RWPE2 (cell line): ENCODE measurements around the gene PRR23E.
A peak's percentile ranks its signal among the peaks of the same experiment; 100 is the strongest.

ENCODE experiments used
- ATAC-seq: fragments of 200-7000 bp; cut with Tn5 transposase; 3 replicates; pipeline ENCODE4 v1.9.1; 2021; ENCODE audit warnings: low read depth
- DNase-seq: peaks from one replicate; pipeline ENCODE4 v3.0.0-alpha.2; 2020; ENCODE audit warnings: low spot score
- H3K27ac ChIP-seq: fragments of 450-650 bp; 2 replicates; pipeline ENCODE4 v1.5.1; 2017; ENCODE audit warnings: mild to moderate bottlenecking; ENCODE audit not compliant: poor library complexity, severe bottlenecking
- H3K27me3 ChIP-seq: fragments of 250-450 bp; sonication (Bioruptor Pico); 2 replicates; pipeline ENCODE4 v1.5.1; 2021; ENCODE audit warnings: mild to moderate bottlenecking, moderate library complexity; ENCODE audit not compliant: insufficient read depth, poor library complexity, severe bottlenecking
- H3K36me3 ChIP-seq: fragments of 250-450 bp; sonication (Bioruptor Pico); 2 replicates; pipeline ENCODE4 v1.5.1; 2020; ENCODE audit warnings: low read depth, mild to moderate bottlenecking, moderate library complexity
- H3K4me1 ChIP-seq: fragments of 250-450 bp; sonication (Bioruptor Pico); 2 replicates; pipeline ENCODE4 v1.5.1; 2021; ENCODE audit warnings: mild to moderate bottlenecking, moderate library complexity; ENCODE audit not compliant: insufficient read depth, poor library complexity, severe bottlenecking
- H3K4me3 ChIP-seq: fragments of 250-450 bp; sonication (Bioruptor Pico); 2 replicates; pipeline ENCODE4 v1.5.1; 2021; ENCODE audit warnings: mild to moderate bottlenecking, moderate library complexity; ENCODE audit not compliant: severe bottlenecking
- H3K9me3 ChIP-seq: fragments of 250-450 bp; sonication (Bioruptor Pico); 2 replicates; pipeline ENCODE4 v1.5.1; 2021; ENCODE audit warnings: mild to moderate bottlenecking, moderate library complexity; ENCODE audit not compliant: severe bottlenecking
- TF ChIP-seq, protein P1 (sequence below): fragments of 450-650 bp; IDR thresholded peaks from one replicate; pipeline ENCODE4 v1.5.1; 2017; ENCODE audit warnings: mild to moderate bottlenecking, moderate library complexity; ENCODE audit not compliant: poor library complexity, severe bottlenecking

PRR23E gene

DNA sequence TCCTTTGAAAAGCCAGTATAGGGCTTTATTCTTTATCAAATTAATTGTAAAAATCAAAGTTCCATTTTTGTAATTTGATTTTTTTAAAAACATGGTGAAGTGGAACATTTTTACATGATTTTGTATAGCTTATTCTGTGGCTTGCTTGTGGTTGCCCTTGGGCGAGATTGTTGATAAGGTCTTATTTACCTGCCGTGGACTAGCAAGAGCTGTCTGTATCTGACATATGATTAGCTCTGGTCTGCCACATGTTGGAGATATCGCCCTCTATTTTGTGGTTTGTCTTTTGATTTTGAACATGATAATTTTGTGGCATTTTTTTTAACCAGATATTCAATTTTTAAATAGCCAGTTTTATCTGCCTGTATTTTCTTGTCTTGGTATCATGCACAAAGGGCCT is 844 bp downstream of the PRR23E start:
- Histone ChIP-seq H3K27me3 (no peaks in the 10 kb centered on the region), H3K36me3 (no peaks in the 10 kb centered on the region), H3K27ac (no peak overlapping the region), H3K4me1 (no peaks in the 10 kb centered on the region), H3K4me3 (no peak overlapping the region), H3K9me3 (no peaks in the 10 kb centered on the region)
- DNase-seq (no peak), ATAC-seq (no peak)
- TF ChIP-seq, protein P1, sequence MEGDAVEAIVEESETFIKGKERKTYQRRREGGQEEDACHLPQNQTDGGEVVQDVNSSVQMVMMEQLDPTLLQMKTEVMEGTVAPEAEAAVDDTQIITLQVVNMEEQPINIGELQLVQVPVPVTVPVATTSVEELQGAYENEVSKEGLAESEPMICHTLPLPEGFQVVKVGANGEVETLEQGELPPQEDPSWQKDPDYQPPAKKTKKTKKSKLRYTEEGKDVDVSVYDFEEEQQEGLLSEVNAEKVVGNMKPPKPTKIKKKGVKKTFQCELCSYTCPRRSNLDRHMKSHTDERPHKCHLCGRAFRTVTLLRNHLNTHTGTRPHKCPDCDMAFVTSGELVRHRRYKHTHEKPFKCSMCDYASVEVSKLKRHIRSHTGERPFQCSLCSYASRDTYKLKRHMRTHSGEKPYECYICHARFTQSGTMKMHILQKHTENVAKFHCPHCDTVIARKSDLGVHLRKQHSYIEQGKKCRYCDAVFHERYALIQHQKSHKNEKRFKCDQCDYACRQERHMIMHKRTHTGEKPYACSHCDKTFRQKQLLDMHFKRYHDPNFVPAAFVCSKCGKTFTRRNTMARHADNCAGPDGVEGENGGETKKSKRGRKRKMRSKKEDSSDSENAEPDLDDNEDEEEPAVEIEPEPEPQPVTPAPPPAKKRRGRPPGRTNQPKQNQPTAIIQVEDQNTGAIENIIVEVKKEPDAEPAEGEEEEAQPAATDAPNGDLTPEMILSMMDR, result no peak

GRCh38 chr3:127194601-127195187 is 1.8 kb downstream of the PRR23E start:
- H3K9me3 ChIP-seq, result no peaks in the 10 kb centered on the region
- H3K4me3 ChIP-seq, result no peak overlapping the region
- DNase-seq (no peak), ATAC-seq (no peak)
- TF ChIP-seq, protein P1, result no peak
- H3K36me3 ChIP-seq, result no peaks in the 10 kb centered on the region
- no peaks in the 10 kb centered on the region for H3K27me3 ChIP-seq
- no peak overlapping the region for H3K27ac ChIP-seq
- H3K4me1 ChIP-seq, result no peaks in the 10 kb centered on the region

- Histone ChIP-seq H3K4me1 (no peaks in the 10 kb centered on the region), H3K4me3 (no peak overlapping the region), H3K27ac (no peak overlapping the region), H3K9me3 (no peaks in the 10 kb centered on the region), H3K27me3 (no peaks in the 10 kb centered on the region), H3K36me3 (no peaks in the 10 kb centered on the region)
- no peak for ATAC-seq
- TF ChIP-seq, protein P1, result no peak
- no peak for DNase-seq
Observed at GRCh38 chr3:127195417-127195816, 2.5 kb downstream of the PRR23E start.

DNA sequence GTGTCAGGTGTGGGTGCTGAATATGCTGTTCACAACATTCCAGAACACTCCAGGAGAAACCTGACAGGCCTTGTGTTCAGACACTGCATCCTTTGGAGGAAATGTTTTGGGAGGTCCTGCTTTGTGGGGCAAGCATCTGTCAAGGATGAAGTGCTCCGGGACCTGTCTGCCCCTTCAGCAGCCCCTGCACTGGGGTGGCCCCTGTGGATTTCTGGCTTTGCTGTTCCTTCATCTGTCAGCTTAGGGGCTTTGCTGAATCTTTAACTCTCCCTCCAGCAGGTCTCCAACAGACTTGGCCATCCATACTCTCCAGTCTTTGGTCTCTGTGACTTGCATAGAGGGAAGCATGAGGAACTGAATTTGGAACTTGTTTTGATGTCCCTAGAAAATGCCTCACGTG is 3.1 kb downstream of the PRR23E start:
- no peak for ATAC-seq
- no peaks in the 10 kb centered on the region for H3K9me3 ChIP-seq
- TF ChIP-seq, protein P1, result no peak
- H3K4me3 ChIP-seq, result no peak overlapping the region
- no peak for DNase-seq
- no peaks in the 10 kb centered on the region for H3K27me3 ChIP-seq
- no peak overlapping the region for H3K27ac ChIP-seq
- H3K36me3 ChIP-seq, result no peaks in the 10 kb centered on the region
- H3K4me1 ChIP-seq, result no peaks in the 10 kb centered on the region

DNA sequence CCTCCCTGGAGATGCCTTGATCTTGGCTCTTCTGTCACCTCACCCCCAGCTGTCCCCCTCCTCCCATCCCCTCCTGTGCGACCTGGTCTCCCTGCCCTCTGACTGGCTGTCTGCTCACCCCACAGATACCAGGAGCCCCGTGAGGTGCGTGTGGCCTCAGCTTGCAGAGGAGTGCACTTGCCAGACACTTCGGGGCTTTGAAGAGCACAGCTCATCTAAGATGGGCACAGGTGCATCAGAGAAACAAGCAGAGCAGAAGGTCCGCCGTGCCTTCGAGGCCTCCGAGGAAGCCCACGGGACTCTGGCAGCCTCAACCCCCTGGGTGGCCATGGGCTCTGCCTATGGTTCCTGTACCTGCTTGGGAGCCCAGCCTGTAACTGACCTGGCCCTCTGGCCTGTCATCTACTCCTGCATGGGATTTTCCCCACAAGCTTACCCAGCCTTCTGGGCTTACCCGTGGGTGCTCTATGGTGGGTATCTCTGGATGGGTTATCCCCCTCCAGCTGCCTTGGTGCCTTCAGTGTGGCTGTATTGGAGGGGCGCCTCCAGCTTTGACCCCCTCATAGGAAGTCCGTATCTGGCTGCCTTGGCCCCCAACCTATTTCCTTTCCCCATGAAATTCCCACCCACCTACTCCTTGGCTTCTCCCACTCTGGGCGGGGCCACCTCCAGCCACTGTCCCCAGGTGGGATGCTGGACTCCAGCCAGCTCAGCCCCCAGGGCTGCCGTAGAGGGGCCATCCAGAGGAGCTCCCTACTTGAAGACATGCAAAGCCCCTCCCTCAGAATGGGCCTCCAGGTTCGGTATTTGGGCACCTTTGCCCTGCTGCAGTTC is 3.8 kb downstream of the PRR23E start:
- Histone ChIP-seq H3K27me3 (no peaks in the 10 kb centered on the region), H3K4me3 (no peak overlapping the region), H3K4me1 (no peaks in the 10 kb centered on the region), H3K27ac (no peak overlapping the region), H3K36me3 (no peaks in the 10 kb centered on the region), H3K9me3 (no peaks in the 10 kb centered on the region)
- ATAC-seq (no peak), DNase-seq (peak; percentile 45)
- TF ChIP-seq, protein P1, result no peak
